HepG2 (cell line): Measurements from ENCODE around the gene PRAMEF5.
"Not testable (repeated sequence)": the region's sequence is repeated elsewhere in the genome, so short reads cannot be mapped to it uniquely, and the experiment has no call there.

ENCODE experiments used
- ATM ChIP-seq: fragments of 450-650 bp; IDR thresholded peaks from 2 replicates; pipeline ENCODE4 v1.7.1; 2017; ENCODE audit warnings: mild to moderate bottlenecking, borderline replicate concordance
- ERF ChIP-seq: IDR thresholded peaks from 2 replicates; pipeline ENCODE4 v1.6.1; 2018; ENCODE audit warnings: missing biosample characterization, missing genetic modification reagents
- TAF1 ChIP-seq: sonication (generic); formaldehyde crosslinking; IDR thresholded peaks from 2 replicates; pipeline ENCODE4 v1.4.0; 2020; ENCODE audit warnings: missing genetic modification reagents
- ZBTB20 ChIP-seq: sonication (generic); formaldehyde crosslinking; IDR thresholded peaks from 2 replicates; pipeline ENCODE4 v1.8.1; 2023; ENCODE audit warnings: missing genetic modification reagents, low read depth, mild to moderate bottlenecking, borderline replicate concordance
- ZFP1 ChIP-seq: IDR thresholded peaks from 2 replicates; pipeline ENCODE4 v1.6.1; 2016
- TF ChIP-seq, protein P1 (sequence below): sonication (generic); formaldehyde crosslinking; IDR thresholded peaks from 2 replicates; pipeline ENCODE4 v1.8.1; 2023; ENCODE audit warnings: mild to moderate bottlenecking, missing genetic modification reagents, borderline replicate concordance
- TF ChIP-seq, protein P2 (sequence below): sonication (generic); formaldehyde crosslinking; IDR thresholded peaks from 2 replicates; pipeline ENCODE4 v1.8.1; 2023; ENCODE audit warnings: missing genetic modification reagents, inconsistent platforms, borderline replicate concordance

GRCh38 chr1:13237572-13237971, 16.4 kb upstream of the PRAMEF5 start:
- TF ChIP-seq, protein P1, sequence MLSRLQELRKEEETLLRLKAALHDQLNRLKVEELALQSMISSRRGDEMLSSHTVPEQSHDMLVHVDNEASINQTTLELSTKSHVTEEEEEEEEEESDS (CRISPR knock-in tag), result not testable (repeated sequence)
- not testable (repeated sequence) for TF ChIP-seq ATM; ERF; ZFP1 (CRISPR knock-in tag); TAF1; ZBTB20 (CRISPR knock-in tag)
- TF ChIP-seq, protein P2, sequence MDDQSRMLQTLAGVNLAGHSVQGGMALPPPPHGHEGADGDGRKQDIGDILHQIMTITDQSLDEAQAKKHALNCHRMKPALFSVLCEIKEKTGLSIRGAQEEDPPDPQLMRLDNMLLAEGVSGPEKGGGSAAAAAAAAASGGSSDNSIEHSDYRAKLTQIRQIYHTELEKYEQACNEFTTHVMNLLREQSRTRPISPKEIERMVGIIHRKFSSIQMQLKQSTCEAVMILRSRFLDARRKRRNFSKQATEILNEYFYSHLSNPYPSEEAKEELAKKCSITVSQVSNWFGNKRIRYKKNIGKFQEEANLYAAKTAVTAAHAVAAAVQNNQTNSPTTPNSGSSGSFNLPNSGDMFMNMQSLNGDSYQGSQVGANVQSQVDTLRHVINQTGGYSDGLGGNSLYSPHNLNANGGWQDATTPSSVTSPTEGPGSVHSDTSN, result not testable (repeated sequence)
